ENCODE data around the gene RAB2B.

The RAB2B gene

DNA sequence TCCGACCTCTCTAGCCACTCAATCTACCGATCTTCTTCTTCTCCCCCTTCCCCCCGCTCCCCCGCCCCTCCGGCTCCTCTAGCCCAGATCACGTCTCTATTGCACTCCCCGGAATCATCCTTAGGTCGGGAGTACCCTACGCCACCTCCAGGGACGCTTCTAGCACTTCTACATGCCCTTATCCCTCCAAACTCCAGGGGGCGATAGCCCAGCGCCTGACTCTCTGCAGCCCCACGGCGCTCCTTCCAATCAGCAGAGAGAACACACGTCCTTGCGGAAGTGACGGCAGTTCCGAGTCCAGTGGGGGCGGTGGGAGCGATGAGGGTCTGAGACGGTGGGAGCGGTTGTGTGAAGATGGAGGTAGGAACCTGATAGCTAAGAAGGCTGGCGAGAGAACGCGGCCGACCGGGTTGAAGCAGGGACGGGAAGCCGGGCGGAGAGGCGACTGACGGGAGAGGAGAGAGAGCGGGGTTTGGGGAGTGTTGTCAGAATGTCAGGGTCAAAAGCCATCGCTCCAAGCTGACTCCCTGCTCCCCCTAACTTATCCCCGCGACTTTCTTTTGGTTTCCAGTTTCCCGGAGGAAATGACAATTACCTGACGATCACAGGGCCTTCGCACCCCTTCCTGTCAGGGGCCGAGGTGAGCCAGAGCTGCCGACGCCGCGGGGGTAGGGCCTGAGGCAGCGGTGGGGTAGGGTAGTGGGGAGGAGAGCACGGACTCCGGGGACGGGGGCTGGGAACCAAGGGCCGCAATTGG is at the start of gene RAB2B, which contains the start of gene TOX4:
TSS of gene RAB2B (minus strand) at position 35 of the 757 bp plus-strand sequence. CDS start 87 bp downstream, outside the sequence.
TSS of gene TOX4 (plus strand) at position 271 of the 757 bp plus-strand sequence. CDS start at position 355, 84 bp downstream.
- FAIRE-seq: no peak

DNA sequence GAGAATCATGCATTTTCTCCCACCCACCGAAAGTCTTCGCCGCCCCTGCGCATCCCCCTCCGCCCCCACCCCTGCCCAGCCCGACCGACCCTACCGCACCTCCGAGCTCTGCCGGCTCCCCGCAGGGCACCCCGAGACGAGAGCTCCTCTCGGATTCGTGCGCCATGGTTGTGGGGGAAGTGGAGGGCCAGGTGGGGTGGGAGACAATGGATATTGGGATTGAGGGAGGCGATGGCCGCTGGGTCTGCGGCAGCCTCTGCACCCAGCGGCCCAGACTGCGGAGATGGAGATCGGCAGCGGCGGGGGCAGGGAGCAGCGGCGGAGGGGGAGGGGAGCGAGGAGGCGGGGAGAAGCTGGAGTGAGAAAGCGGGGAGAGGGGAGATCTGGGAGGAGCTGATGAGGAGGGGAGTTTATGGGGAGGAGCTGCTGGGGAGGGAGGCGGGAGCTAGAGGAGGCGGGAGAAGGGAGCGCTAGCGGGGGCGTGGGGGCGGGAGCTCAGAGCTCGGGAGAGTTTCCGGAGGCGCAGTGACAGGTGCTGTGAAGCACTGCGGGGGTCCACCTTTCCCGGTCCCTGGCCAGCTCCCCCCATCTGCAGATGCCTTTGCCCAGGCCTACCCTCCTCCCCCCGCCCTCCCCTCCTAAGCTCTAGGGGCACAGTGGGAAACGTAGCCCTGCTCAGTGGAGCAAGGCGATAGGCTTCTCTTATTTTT is 49.4 kb upstream of the RAB2B start, which contains the start of gene SALL2:
TSS of gene SALL2 (minus strand) at position 385 of the 710 bp plus-strand sequence. CDS start at position 166, 219 bp downstream.
- no peak for FAIRE-seq

DNA sequence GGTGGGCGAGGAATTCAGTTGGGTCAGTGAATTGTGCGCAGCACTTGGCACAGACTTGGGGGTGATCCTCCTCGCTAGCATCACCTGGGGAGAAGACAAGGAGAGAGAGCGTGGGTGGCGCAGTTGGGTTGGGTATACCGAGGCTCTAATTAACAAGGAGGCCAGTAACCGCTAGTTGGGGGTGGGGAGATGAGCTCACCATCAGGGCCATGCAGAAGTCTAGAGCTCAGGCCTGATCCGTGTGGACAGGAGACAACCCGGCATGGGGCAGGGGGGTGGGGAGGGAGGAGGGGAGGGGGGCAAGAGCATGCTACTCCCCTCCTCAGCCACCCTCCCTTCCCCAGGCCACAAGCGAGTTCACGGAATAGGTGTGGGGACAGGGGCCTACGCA is 48.8 kb upstream of the RAB2B start:
- no peak for FAIRE-seq

DNA sequence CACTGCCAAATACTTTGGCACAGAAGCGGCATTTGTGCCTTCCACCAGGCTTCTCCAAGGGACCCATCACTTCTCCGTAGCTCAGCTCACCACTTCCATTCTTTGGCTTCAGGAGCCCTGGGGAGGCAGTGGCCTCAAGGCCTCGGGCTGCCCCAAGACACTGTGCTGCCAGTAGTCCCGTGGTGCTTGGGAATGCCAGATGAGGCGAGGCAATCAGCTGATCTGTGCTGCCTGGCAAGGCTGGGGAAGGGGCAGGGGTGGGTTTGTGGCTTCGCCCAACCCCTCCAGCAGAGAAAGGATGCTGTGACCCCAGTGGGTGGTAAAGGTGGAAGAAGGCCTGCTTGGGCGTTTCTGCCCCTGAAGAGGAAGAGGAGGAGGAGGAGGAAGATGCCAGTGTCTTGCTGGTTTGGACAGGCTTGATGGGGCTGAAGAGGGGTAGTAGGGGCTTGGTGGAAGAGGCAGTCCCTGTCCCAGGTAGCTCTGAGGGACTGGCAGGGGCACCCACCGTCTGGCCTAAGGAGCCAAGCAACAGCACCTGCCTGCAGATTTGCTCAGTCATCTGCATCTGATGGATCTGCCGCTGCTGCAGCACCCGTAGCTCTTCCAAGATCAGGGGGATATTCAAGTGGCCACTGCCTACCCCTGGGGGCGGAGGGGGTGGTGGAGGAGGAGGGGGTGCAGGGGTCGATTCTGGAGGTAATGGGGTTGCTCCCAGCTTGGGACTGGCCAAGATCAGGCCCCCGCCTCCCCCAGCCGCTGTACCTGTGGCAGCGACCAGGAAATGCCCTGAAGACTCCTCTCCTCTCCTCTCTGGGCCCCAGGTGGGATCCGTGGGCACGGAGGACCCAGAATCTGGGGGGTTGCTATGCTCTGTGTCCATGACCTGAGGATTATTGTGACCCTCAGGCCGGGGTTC is 48.1 kb upstream of the RAB2B start:
- FAIRE-seq: no peak

DNA sequence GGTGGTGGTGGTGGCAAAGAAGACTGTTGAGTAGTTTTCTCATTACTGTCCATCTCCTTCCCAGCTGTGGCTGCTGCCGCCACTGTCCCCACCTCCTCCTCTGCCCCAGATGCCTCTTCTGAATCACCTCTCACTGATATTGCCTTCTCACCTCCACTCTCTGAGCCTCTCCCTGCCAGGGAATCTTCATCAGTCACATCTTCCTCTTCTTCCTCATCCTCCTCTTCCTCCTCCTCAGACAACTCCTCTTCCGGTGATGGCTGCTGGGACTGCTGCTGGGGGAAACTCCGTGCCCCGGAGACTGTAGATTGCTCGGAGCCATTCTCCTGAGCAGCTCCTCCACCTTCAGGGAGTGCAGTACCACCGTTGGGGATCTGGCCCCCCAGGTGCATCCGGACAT is 46.4 kb upstream of the RAB2B start:
- no peak for FAIRE-seq

DNA sequence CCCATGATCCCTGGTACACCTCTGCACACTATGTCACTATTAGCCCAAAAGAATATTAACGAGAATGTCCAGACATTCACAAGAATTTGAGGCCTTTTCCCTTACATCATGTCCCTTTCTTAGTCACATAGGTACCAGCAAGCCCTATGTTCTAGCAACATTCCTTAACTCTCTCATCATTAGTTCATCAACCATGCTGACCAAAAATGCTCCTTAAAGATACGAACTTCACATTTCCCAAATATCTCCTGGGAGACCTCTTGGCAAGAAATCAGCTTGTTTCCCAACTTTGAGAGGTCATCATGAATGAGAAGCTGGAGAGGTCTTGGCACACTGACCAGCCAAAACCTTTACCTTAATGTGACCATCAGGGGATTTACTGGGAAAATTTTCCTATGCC is 44.7 kb upstream of the RAB2B start:
- no peak for FAIRE-seq

DNA sequence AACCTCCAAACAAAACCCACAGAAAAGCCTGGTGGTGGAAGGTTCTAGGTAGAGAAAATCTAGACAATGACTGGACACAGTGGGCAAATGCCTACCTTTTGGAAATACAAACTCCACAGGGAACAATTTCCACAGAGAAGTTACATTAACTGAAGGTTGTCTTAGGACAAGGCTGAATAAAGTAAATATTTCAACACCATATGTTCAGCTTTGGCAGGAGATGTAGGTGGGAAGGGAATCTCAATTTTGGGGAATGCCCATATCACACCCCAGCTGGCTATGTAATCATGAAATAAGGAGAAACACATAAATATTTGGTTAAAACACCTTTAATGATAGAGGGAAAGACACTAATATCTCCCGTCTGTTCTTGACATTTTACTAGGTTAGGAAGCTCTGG is 44.0 kb upstream of the RAB2B start:
- no peak for FAIRE-seq

DNA sequence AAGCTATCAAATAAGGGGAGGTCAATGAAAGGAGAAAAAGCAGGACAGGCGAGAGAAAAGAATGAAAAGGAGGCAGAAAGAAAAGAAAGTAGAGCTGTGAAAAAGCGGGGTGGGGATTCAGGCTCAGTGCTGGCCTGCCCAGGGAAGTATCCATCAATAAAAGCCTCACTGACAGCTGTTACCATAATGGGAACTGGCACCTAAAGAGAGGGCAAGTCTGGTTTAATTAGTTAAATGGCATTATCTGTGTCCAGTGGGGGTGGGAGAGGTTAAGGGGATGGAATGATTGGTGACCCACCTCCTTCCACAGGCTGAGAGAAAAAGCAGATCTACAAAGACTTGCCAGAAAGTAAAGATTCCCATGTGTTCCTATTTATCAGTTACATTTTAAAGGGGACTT is 42.0 kb upstream of the RAB2B start:
- FAIRE-seq: no peak

DNA sequence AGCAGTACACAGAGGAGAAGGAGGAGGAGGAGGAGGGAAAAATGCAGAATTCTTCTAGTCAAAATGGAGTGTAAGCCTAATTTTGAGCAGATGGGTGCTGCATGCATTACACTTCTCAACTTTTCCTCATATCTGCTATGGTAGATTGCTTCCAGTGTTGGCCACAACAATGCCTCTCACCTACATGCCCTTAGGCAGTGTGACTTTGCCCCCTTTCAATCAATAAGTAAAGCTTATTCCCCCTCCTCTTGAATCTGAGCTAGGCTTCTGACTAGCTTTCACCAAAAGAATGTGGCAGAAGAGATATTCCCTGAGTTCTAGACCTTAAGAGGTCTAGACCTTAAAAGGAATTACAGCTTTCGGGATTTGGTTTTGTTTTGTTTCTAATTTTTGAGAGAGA is 37.6 kb upstream of the RAB2B start:
- no peak for FAIRE-seq

DNA sequence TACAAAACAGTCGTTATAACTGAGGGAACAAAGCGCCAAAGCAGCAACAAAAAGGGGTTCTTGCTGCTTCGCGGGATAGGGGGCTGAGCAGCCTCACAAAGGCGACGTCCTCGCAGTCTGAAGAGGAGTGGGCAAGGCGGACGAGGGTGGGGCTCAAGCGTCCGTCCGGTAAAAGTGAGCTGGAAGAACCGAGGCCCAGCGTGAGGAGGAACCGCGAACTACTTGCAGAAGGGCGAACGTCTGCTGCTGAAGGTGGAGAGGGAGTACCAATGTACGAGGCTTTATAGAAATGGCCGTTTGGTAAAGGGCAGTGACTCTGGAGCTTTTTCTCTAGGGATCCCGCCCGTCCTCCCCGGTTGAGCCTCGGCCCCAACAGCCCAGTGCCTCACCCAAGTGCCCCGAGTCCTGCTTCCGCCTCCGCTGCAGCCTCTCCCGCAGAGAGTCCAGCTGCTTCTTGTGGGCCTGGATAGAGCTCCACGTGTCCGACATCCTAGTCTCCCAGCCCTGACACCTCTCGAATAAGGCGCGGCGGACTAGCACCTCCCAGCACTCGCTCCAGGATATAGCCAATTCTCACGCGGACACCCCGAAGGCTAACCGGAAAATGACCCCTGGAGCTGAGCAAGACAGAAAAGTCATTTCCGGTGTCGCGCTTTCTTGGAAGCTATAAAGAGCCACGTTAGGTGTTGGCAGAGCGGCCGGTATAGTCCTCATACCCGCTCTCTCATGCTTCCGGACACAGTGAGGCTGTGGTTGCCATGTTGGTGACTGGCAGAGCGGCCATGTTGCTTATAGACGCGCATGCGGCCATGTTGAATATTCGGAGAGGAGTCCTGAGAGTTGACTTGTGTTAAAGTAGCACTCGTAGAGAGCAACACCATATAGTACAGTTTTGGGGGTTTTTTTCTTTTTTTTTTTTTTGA is 34.2 kb upstream of the RAB2B start, which contains the start of gene METTL3:
TSS of gene METTL3 (minus strand) at position 606 of the 923 bp plus-strand sequence. CDS start at position 489, 117 bp downstream.
- peak; percentile 85 for FAIRE-seq

DNA sequence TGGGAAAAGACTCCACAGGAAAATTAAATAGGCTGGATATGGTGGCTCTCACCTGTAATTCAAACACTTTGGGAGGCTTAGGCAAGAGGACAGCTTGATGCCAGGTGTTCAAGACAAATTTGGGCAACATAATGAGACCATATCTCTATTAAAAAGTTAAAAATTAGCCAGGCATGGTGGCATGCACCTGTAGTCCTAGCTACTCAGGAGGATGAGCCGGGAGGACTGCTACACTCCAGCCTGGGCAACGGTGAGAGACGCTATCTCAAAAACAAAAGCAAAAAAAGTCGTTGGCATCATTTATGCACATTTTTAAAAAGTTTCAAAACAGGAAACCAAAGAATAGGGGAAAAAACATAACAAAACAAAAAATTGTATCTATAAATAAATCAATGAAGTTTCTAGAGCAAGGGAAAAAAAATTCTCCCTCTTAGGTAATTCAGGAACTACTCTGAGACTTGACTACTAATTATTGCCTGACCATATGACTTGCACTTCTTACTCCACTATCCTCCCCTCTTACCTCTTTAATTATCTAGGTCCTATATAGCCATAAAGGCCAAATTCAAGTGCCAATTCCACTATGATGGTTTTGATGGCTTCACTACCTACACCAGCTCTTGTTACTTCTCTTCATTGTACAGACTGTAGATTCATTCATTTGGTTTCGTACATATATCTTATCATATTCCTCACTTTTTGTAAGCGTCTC is 32.8 kb upstream of the RAB2B start:
- no peak for FAIRE-seq

DNA sequence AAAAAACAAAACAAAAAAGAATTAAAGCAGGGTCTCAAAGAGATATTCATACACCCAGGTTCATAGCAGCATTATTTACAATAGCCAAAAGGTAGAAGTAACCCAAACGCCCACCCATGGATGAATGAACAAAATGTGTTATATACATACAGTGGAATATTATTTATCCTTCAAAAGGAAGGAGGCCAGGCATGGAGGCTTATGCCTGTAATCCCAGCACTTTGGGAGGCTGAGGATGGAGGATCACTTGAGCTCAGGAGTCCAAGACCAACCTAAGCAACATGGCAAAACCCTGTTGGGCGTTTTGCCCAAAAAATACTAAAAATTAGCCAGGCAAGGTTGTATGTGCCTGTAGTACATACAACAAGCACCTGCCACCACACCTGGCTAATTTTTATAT is 29.8 kb upstream of the RAB2B start:
- FAIRE-seq: no peak

DNA sequence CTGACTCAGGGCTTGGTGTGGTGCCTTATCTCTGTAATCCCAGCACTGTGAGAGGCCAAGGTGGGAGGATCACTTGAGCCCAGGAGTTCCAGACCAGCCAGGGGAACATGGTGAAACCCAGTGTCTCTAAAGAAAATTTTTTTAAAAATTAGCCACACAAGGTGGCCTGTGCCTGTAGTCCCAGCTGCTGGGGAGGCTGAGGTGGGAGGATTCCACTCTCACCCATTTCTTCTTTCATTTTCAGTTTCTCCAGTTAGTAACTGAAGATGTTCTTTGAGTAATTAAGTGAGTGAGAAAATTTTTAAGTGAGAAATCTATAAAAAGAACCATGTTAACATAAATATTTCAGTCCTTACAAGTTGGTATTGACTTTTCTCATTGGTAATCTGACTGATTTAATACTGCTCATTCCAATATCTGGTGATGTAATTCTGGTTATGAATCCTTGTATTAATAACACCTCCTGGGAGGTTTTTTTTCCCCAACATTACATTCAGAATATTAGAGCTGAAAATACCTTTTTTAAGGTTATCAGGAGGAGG is 28.3 kb upstream of the RAB2B start:
- FAIRE-seq: no peak

DNA sequence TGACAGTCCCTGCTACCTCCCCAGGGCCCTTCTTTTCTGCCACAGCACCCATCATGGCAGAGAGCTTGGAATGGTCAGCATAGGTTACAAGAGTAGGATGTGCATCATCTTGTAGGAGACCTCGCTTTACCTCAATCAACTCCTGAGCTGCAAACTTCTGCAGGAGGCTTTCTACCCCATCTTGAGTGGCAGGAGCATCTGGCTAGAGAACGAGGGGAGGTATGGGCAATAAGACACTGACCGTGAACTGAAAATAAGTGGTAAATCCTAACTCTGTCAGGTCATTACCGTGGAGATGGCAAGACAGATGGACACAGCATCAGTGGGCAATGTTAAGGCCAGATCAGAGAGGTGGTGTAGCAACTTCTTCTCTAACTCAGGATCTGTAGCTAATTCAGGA is 26.6 kb upstream of the RAB2B start:
- no peak for FAIRE-seq

DNA sequence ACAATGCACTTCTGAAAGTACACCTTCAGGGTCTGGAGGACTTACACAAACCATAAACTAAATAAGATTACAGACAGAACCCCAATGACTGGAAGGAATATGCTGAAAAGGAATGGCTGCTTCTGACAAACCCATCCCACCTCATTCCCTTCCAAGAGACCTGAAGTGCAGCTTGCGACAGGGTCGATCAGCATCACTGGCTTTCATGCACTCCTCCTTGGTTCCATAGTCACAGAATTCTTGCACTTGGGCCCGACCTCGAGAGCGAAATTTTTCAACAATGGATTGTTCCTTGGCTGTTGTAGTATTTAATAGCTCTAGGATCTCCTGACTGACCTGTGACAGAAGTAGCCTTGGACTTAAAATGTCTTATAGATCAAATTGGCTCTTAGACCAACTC is 24.8 kb upstream of the RAB2B start:
- FAIRE-seq: no peak

DNA sequence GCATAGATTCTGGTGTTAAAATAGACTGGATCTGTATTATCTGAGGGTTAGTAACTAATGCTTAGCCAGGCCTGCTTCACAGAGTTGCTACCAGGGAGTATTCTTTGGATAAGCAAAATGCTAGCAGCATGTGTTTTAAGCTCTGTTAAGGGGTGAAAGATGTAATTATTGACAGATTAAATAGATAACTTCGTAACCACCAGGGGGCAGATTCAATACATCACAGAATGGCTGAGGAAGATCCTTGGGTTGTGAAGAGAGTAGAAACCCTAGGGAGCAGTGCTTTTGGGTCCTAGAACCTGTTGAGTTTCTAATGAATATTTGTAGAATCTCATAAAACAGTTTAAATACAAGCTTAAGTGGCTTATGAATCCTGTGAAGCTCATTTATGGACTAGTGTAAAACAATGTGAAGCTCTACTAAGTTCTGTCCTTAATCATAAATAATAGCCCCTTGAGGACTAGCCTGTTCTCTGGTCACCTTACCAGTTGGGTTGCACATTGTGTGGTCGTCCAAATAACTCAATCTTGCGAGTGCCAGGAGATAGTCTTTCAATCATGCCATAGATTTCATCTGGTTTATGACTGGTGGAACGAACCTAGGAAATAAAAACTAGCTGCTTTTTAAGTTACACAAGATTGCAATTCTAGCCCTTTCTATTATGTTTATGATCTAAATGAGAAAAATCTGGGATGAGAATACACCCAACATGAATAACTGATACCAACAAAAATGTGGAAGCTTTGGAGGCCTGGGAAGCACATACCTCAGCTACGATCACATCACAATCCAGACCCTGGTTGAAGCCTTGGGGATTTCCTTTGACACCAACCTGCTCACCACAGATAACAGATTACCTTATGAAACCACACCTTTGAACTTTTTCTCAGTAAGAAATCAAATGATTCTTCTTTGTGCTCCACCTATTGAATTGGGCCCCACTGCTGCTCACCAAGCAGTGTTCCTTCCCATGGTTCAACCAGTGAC is 22.1 kb upstream of the RAB2B start:
- no peak for FAIRE-seq

DNA sequence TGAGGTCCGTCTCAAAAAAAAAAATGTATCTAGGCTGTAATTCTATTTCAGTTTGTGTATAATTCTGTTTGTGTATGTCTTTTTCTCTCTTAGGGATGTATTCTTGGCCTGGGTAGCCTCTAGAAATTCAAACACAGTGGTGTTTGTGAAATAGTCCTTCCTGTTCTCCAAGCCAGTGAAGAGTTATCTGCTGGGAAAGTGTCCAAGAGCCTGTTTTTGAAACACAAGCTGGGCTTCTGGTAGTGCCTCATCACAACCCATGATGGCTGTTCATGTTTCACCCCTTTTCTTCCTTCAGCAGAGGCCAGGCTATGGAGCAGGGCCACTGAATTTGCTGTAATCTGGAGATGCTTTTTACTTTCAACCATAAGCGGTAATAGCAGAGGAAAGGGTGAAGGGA is 19.7 kb upstream of the RAB2B start:
- no peak for FAIRE-seq

DNA sequence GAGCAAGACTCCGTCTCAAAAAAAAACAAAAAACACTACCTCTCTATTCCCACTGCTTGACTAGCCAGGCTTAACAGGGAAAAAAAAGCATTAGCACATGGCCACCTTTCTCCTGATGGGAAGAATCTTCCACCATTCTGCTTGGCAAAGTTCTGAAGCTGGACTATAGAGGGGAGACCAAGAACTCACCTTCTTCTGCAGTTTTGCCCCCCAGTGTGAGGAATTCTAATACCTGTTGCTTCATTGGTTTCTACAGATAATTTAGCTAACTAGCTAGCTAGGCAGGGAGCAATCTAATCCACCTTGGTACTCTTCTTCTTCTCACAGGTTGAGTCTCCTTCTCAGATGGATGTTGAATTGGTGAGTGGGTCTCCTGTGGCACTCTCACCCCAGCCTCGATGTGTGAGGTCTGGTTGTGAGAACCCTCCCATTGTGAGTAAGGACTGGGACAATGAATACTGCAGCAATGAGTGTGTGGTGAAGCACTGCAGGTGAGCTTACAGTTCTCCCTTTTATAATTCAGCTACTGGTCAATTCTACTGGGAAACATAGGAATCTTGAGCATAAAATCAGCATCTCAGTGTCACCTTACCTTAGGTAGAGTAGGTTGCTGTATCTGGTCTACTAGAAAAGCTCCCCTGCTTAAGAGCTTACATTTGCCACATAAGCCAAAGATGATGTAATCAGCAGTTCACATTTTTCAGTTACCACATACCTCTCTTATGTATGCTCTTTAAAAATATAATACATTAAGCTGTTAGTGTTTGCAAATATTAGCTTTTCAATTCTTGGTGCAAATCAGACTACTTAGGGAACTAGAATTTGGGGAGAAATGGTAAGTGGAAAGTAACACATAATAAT is 18.4 kb upstream of the RAB2B start:
- FAIRE-seq: no peak
